ENCODE measurements around the gene UBE2S.

- TF ChIP-seq YY1 (IDR thresholded peaks at IDR 0.05; ENCODE audit: insufficient read depth, insufficient read length) (no peak), SUZ12 (IDR thresholded peaks at IDR 0.05; ENCODE audit: extremely low read depth, insufficient read depth, insufficient read length) (no peak), ZNF274 (IDR thresholded peaks at IDR 0.05; ENCODE audit: low read depth, low read length) (no peak)
Measured at GRCh38 chr19:55424518-55424917, 16.9 kb upstream of the UBE2S start.

Measured in NT2/D1 (cell line).